HepG2 (cell line): ENCODE data around the gene PIBF1. TPM values are rescaled to one million over a fixed set of nuclear protein-coding genes. Genes with fewer than 3 reads are reported as not detected.

Source experiments
- CEBPB ChIP-seq: IDR thresholded peaks from 2 replicates; pipeline ENCODE4 v1.6.1; 2011; ENCODE audit warnings: low read depth, low read length, improper control_type of control experiment, borderline replicate concordance
- CHD2 ChIP-seq: IDR thresholded peaks from 2 replicates; pipeline ENCODE4 v1.6.1; 2011; ENCODE audit warnings: low read depth, low read length, improper control_type of control experiment
- SMYD3 ChIP-seq: sonication (generic); formaldehyde crosslinking; IDR thresholded peaks from 2 replicates; pipeline ENCODE4 v1.8.1; 2023; ENCODE audit warnings: mild to moderate bottlenecking, missing genetic modification reagents
- ZBTB7B ChIP-seq: sonication (generic); formaldehyde crosslinking; IDR thresholded peaks from 2 replicates; pipeline ENCODE4 v1.4.0; 2020; ENCODE audit warnings: missing genetic modification reagents
- ZNF24 ChIP-seq: fragments of 450-650 bp; IDR thresholded peaks from 2 replicates; pipeline ENCODE4 v1.6.1; 2017; ENCODE audit warnings: antibody characterized with exemption, mild to moderate bottlenecking
- ZNF382 ChIP-seq: sonication (generic); formaldehyde crosslinking; IDR thresholded peaks from 2 replicates; pipeline ENCODE4 v1.5.0; 2020; ENCODE audit warnings: missing genetic modification reagents, mild to moderate bottlenecking, borderline replicate concordance
- polyA plus RNA-seq, 8 experiments: library from polyadenylated mRNA; depleted of rRNA in 3 of 8; stranded (reverse) in 7 of 8; unstranded in 1 of 8; fragments of >200 nt; fragmentation: Illumina TruSeq in 4 of 8; extraction: Trizol in 4 of 8; gene quantifications; 2 replicates each; pipeline versions ENCODE4 v1.2.1 to v1.2.3, GENCODE V29; 2011 to 2016; ENCODE audit warnings: low read depth in 4 of 8, missing spikeins in 1 of 8, mixed read lengths in 1 of 8; ENCODE audit not compliant: insufficient read depth in 1 of 8
- total RNA-seq, 5 experiments: library from RNA; depleted of rRNA; stranded (reverse); fragments of >200 nt; fragmentation: Illumina TruSeq; extraction: Trizol; gene quantifications; 2 replicates each; pipeline ENCODE4 v1.2.3, GENCODE V29; 2016; ENCODE audit warnings: low read depth in 1 of 5
- TF ChIP-seq, protein P1 (sequence below): sonication (generic); formaldehyde crosslinking; IDR thresholded peaks from 2 replicates; pipeline ENCODE4 v1.5.0; 2020; ENCODE audit warnings: mild to moderate bottlenecking, low read depth, missing genetic modification reagents, borderline replicate concordance
- TF ChIP-seq, protein P2 (sequence below): sonication (generic); formaldehyde crosslinking; IDR thresholded peaks from 2 replicates; pipeline ENCODE4 v1.4.0; 2020; ENCODE audit warnings: missing genetic modification reagents, borderline replicate concordance
- TF ChIP-seq, protein P3 (sequence below): IDR thresholded peaks from 2 replicates; pipeline ENCODE4 v1.6.1; 2016
- TF ChIP-seq, protein P4 (sequence below): sonication (generic); formaldehyde crosslinking; IDR thresholded peaks from 2 replicates; pipeline ENCODE4; 2020; ENCODE audit warnings: missing genetic modification reagents, mild to moderate bottlenecking, borderline replicate concordance
- TF ChIP-seq, protein P5 (sequence below): sonication (generic); formaldehyde crosslinking; IDR thresholded peaks from 2 replicates; pipeline ENCODE4 v1.4.0; 2020; ENCODE audit warnings: missing genetic modification reagents
- TF ChIP-seq, protein P6 (sequence below): sonication (generic); formaldehyde crosslinking; IDR thresholded peaks from 2 replicates; pipeline ENCODE4 v1.5.1; 2020; ENCODE audit warnings: mild to moderate bottlenecking, missing genetic modification reagents, moderate library complexity

The PIBF1 gene
- total and polyA plus RNA-seq, 2 of the 13 experiments (the other 11 are each of a cell fraction or from before 2014, with no cell fraction given), result 4.2 to 15.8 TPM

DNA sequence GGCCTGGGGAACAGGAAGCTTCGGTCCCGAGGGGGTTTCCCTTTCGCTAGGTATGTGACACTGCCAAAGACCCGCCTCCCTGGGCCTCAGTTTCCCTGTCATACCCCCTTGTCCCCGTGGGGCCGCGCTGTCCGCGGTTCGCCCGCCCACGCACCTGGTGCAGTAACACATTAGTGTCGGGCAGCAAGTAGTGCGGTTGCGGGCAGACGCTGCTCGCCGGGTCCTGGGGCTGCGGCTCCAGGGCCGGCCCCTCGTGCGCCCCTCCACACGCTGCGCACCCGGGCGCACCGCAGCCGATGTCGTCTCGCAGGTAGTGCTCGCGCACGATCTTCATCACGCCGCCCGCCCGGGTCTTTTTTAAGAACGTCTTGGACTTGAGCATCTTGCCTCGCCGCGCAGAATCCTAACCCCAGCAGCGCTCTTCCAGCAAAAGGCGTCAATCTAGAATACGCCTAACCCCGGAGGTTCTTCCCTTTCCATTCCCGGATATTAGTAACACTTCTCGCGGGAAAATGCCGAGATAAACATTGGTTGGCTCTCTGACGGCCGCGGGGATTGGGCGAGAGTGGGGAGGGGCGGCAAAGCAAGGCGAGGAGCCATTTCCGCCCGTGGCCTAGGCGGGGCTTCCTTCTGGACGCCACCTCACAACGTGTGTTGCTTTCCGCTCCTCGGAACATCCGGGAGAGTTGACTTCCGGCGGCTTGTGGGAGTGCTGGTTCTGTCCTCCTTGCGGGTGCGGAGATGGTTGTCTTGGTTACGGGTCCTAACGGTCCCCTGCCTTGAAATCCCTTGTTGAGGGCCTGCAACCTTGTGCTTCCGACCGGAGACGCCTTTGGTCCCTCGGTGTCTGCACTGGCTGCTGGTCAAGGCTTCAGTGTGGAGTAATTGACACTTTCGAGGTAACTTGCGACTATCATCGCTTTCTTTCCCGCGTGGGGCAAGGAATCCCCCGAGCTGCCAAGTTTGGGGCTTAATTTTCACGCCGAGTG, at the start of gene PIBF1, which contains the start of gene DIS3 (continued):
- TF ChIP-seq, protein P1, sequence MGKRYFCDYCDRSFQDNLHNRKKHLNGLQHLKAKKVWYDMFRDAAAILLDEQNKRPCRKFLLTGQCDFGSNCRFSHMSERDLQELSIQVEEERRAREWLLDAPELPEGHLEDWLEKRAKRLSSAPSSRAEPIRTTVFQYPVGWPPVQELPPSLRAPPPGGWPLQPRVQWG (CRISPR knock-in tag), result no peak
- no peak for TF ChIP-seq ZNF24
- TF ChIP-seq, protein P2, sequence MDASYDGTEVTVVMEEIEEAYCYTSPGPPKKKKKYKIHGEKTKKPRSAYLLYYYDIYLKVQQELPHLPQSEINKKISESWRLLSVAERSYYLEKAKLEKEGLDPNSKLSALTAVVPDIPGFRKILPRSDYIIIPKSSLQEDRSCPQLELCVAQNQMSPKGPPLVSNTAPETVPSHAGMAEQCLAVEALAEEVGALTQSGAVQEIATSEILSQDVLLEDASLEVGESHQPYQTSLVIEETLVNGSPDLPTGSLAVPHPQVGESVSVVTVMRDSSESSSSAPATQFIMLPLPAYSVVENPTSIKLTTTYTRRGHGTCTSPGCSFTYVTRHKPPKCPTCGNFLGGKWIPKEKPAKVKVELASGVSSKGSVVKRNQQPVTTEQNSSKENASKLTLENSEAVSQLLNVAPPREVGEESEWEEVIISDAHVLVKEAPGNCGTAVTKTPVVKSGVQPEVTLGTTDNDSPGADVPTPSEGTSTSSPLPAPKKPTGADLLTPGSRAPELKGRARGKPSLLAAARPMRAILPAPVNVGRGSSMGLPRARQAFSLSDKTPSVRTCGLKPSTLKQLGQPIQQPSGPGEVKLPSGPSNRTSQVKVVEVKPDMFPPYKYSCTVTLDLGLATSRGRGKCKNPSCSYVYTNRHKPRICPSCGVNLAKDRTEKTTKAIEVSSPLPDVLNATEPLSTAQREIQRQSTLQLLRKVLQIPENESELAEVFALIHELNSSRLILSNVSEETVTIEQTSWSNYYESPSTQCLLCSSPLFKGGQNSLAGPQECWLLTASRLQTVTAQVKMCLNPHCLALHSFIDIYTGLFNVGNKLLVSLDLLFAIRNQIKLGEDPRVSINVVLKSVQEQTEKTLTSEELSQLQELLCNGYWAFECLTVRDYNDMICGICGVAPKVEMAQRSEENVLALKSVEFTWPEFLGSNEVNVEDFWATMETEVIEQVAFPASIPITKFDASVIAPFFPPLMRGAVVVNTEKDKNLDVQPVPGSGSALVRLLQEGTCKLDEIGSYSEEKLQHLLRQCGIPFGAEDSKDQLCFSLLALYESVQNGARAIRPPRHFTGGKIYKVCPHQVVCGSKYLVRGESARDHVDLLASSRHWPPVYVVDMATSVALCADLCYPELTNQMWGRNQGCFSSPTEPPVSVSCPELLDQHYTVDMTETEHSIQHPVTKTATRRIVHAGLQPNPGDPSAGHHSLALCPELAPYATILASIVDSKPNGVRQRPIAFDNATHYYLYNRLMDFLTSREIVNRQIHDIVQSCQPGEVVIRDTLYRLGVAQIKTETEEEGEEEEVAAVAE, result peak; percentile 86; the same call in 1 of the 2 replicates
- peak; percentile 92 for TF ChIP-seq CHD2
- TF ChIP-seq, protein P3, sequence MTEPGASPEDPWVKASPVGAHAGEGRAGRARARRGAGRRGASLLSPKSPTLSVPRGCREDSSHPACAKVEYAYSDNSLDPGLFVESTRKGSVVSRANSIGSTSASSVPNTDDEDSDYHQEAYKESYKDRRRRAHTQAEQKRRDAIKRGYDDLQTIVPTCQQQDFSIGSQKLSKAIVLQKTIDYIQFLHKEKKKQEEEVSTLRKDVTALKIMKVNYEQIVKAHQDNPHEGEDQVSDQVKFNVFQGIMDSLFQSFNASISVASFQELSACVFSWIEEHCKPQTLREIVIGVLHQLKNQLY (CRISPR knock-in tag), result no peak
- TF ChIP-seq ZBTB7B, result no peak
- no peak for TF ChIP-seq ZNF382 (CRISPR knock-in tag)
- TF ChIP-seq SMYD3, result peak; percentile 73; the same call in 1 of the 2 replicates
- TF ChIP-seq, protein P4, sequence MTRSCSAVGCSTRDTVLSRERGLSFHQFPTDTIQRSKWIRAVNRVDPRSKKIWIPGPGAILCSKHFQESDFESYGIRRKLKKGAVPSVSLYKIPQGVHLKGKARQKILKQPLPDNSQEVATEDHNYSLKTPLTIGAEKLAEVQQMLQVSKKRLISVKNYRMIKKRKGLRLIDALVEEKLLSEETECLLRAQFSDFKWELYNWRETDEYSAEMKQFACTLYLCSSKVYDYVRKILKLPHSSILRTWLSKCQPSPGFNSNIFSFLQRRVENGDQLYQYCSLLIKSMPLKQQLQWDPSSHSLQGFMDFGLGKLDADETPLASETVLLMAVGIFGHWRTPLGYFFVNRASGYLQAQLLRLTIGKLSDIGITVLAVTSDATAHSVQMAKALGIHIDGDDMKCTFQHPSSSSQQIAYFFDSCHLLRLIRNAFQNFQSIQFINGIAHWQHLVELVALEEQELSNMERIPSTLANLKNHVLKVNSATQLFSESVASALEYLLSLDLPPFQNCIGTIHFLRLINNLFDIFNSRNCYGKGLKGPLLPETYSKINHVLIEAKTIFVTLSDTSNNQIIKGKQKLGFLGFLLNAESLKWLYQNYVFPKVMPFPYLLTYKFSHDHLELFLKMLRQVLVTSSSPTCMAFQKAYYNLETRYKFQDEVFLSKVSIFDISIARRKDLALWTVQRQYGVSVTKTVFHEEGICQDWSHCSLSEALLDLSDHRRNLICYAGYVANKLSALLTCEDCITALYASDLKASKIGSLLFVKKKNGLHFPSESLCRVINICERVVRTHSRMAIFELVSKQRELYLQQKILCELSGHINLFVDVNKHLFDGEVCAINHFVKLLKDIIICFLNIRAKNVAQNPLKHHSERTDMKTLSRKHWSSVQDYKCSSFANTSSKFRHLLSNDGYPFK (CRISPR knock-in tag), result peak; percentile 80; the same call in 1 of the 2 replicates
- TF ChIP-seq CEBPB, result no peak
- TF ChIP-seq, protein P5, sequence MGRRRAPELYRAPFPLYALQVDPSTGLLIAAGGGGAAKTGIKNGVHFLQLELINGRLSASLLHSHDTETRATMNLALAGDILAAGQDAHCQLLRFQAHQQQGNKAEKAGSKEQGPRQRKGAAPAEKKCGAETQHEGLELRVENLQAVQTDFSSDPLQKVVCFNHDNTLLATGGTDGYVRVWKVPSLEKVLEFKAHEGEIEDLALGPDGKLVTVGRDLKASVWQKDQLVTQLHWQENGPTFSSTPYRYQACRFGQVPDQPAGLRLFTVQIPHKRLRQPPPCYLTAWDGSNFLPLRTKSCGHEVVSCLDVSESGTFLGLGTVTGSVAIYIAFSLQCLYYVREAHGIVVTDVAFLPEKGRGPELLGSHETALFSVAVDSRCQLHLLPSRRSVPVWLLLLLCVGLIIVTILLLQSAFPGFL (CRISPR knock-in tag), result no peak
- TF ChIP-seq, protein P6, sequence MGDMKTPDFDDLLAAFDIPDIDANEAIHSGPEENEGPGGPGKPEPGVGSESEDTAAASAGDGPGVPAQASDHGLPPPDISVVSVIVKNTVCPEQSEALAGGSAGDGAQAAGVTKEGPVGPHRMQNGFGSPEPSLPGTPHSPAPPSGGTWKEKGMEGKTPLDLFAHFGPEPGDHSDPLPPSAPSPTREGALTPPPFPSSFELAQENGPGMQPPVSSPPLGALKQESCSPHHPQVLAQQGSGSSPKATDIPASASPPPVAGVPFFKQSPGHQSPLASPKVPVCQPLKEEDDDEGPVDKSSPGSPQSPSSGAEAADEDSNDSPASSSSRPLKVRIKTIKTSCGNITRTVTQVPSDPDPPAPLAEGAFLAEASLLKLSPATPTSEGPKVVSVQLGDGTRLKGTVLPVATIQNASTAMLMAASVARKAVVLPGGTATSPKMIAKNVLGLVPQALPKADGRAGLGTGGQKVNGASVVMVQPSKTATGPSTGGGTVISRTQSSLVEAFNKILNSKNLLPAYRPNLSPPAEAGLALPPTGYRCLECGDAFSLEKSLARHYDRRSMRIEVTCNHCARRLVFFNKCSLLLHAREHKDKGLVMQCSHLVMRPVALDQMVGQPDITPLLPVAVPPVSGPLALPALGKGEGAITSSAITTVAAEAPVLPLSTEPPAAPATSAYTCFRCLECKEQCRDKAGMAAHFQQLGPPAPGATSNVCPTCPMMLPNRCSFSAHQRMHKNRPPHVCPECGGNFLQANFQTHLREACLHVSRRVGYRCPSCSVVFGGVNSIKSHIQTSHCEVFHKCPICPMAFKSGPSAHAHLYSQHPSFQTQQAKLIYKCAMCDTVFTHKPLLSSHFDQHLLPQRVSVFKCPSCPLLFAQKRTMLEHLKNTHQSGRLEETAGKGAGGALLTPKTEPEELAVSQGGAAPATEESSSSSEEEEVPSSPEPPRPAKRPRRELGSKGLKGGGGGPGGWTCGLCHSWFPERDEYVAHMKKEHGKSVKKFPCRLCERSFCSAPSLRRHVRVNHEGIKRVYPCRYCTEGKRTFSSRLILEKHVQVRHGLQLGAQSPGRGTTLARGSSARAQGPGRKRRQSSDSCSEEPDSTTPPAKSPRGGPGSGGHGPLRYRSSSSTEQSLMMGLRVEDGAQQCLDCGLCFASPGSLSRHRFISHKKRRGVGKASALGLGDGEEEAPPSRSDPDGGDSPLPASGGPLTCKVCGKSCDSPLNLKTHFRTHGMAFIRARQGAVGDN (CRISPR knock-in tag), result peak; percentile 96
